Mucosa of rectum (tissue), 2 donors: ENCODE data around the gene TMCO6.
"Not testable (repeated sequence)": the region's sequence is repeated elsewhere in the genome, so short reads cannot be mapped to it uniquely, and the experiment has no call there.

Experiments used
- H3K27ac ChIP-seq, 2 donors: one replicate each; pipeline ENCODE4 v1.7.0; 2013; ENCODE audit warnings: inconsistent platforms in 2 of 2, low read depth in 2 of 2, low read length in 2 of 2
- H3K27me3 ChIP-seq, 2 donors: one replicate each; pipeline ENCODE4 v1.7.0; 2013; ENCODE audit warnings: low read length in 2 of 2; ENCODE audit not compliant: control insufficient read depth in 2 of 2, insufficient read depth in 2 of 2
- H3K36me3 ChIP-seq, 2 donors: one replicate each; pipeline ENCODE4 v1.7.0; 2013; ENCODE audit warnings: low read length in 2 of 2; ENCODE audit not compliant: control insufficient read depth in 2 of 2, insufficient read depth in 2 of 2
- H3K4me1 ChIP-seq, 2 donors: one replicate each; pipeline ENCODE4 v1.7.0; 2013; ENCODE audit warnings: low read length in 2 of 2, mild to moderate bottlenecking in 1 of 2; ENCODE audit not compliant: control insufficient read depth in 2 of 2, insufficient read depth in 2 of 2
- H3K4me3 ChIP-seq, 2 donors: one replicate each; pipeline ENCODE4 v1.7.0; 2013; ENCODE audit warnings: low read length in 2 of 2
- H3K9ac ChIP-seq, 2 donors: one replicate each; pipeline ENCODE4 v1.7.0; 2013; ENCODE audit warnings: low read length in 2 of 2, low read depth in 1 of 2, mild to moderate bottlenecking in 1 of 2
- H3K9me3 ChIP-seq, 2 donors: one replicate each; pipeline ENCODE4 v1.7.0; 2013; ENCODE audit warnings: low read length in 2 of 2; ENCODE audit not compliant: control insufficient read depth in 2 of 2
- donor health status: healthy.
- donor health status: Normal muscosa, but diverticular disease.

Gene TMCO6

DNA sequence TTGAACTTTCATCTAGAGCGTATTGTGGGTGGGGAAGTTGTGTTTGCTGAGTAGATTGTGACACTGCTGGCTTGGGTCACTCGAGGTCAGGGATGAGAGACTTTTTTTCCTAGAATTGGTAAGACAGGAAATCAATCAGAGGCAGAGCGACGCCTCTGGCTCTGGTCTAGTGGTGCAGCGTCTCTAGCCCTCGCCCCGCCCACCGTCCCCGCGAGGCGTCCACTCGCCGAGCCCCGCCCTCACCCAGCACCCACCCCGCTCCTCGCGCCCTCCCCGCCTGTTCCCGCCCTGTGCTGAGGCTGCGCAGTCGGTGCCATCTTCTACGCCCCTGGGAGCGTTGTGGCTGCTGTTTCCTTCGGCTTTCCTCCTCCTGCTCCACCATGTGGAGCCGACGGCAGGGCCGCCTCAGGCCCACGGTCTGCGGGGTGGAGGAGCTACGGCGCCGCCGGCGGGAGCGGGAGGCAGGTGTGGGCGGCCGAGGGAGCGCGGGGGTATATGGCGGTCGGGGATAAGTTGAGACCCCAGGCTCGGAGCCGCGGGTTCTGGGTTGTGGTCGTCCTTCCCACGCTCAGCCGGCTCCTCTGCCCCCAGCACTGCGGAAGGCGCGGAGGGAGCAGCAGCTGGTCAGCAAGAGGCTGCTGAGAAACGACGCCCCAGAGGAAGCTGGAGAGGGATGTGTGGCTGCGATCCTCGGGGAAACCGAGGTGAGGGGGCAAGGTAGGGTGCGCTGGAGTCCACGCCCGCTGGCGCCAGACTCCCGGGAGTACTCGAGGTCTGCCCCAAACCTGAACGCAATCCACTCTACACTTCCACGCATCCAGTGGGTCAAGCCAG, at the start of gene TMCO6:
TSS of gene TMCO6 (plus strand) at position 304 of the 834 bp plus-strand sequence. CDS start at position 381, 77 bp downstream.
- peak within 1 kb of the TSS; percentile 82 to 93 for H3K9ac ChIP-seq
- H3K27me3 ChIP-seq = no peaks in the 10 kb centered on the region
- H3K36me3 ChIP-seq = peaks cover 16 to 24% of the 10 kb centered on the region in 2 donors
- peaks cover 3 to 4% of the 10 kb centered on the region in 2 donors for H3K4me1 ChIP-seq
- peak within 1 kb of the TSS; percentile 83 to 86 for H3K27ac ChIP-seq
- H3K4me3 ChIP-seq = peak within 1 kb of the TSS; percentile 88 to 93
- H3K9me3 ChIP-seq = no peaks in the 10 kb centered on the region

DNA sequence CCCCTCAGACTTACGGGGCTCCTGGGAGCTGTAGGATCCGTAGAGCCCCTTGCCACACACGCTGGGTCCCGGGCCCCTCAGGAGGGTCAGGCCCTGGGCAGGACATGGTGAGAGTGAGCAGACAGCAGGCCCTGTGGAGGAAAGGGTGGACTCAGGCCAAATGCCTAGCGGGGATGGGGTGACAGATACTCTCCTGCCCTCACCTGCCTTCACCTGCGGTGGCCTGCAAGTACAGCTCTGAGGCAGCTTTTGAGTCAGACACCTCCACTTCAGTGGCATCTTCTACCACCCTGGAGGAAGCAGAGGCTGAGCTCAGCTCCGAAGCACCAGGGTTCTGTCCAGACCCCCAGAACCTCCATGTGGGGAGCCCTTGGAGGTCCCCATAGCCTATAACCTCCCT, 48.4 kb upstream of the TMCO6 start:
- Histone ChIP-seq H3K36me3 (no peaks in the 10 kb centered on the region), H3K27me3 (no peaks in the 10 kb centered on the region), H3K4me3 (no peak overlapping the region), H3K4me1 (peaks cover 0 to 5% of the 10 kb centered on the region in 2 donors), H3K9me3 (no peaks in the 10 kb centered on the region), H3K27ac (no peak overlapping the region), H3K9ac (no peak overlapping the region)

DNA sequence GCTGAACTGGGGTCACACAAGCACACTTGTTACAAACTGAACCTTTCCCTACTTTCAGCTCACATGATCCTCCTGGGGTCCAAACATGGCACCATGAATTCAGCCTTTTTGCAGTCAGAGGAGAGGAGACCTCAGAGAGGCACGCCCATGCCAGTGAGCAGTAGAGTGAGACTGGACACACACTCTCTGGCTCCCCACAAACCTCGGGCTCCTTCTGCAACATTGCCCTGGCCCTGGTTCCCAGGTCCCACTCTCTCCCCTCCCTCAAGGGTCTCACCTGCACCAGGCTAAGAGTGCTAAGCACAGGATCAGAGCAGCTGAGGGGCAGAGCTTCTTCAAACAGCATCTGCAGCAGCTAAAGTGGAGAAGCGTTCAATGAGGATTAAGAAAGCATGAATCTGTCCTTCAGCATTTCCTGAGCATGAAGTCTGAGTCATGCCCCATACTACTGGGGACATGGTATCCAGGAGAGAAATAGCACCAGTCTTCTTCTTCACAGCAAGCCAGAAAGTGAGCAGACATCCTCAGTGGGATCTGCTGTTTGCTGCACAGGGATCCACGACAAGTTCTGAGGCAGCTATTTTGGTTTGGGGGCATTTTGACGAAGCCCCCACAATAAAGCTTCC, 47.4 kb upstream of the TMCO6 start:
- H3K4me3 ChIP-seq = no peak overlapping the region
- no peak overlapping the region for H3K27ac ChIP-seq
- peaks cover 3 to 9% of the 10 kb centered on the region in 2 donors for H3K4me1 ChIP-seq
- H3K9ac ChIP-seq = no peak overlapping the region
- no peaks in the 10 kb centered on the region for H3K36me3 ChIP-seq
- no peaks in the 10 kb centered on the region for H3K9me3 ChIP-seq
- no peaks in the 10 kb centered on the region for H3K27me3 ChIP-seq

DNA sequence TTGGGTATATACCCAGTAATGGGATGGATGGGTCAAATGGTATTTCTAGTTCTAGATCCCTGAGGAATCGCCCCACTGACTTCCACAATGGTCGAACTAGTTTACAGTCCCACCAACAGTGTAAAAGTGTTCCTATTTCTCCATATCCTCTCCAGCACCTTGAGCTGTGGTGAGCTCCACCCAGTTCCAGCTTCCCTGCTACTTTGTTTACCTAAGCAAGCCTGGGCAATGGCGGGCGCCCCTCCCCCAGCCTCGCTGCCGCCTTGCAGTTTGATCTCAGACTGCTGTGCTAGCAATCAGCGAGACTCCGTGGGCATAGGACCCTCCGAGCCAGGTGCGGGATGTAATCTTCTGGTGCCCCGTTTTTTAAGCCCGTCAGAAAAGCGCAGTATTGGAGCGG, 46.2 kb upstream of the TMCO6 start:
- not testable (repeated sequence) for H3K27ac ChIP-seq, H3K27me3 ChIP-seq, H3K36me3 ChIP-seq, H3K9me3 ChIP-seq, H3K9ac ChIP-seq, H3K4me1 ChIP-seq, H3K4me3 ChIP-seq

DNA sequence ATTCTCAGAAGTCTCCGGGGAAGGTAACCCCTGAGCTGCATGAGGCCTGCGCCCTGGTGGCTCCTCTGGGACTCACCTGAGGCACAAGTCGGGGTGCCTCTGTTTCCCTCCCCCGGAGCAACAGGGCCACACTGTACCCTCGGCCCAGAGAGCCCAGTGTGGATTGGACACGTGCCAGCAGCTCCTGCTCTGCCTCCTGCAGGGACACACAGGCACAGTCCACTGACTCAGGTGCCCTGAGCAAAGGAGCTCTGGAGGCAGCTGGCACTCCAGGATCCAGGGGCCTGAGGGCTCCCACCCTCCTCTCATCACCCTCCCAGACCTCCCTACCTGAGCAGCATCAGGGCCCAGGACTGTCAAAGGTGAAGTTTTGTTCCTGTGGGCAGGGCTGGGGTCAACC, 45.1 kb upstream of the TMCO6 start:
- H3K27me3 ChIP-seq = no peaks in the 10 kb centered on the region
- H3K4me3 ChIP-seq = no peak overlapping the region
- H3K9me3 ChIP-seq = no peaks in the 10 kb centered on the region
- no peak overlapping the region for H3K27ac ChIP-seq
- H3K9ac ChIP-seq = no peak overlapping the region
- peaks cover 3 to 8% of the 10 kb centered on the region in 2 donors for H3K4me1 ChIP-seq
- no peaks in the 10 kb centered on the region for H3K36me3 ChIP-seq

DNA sequence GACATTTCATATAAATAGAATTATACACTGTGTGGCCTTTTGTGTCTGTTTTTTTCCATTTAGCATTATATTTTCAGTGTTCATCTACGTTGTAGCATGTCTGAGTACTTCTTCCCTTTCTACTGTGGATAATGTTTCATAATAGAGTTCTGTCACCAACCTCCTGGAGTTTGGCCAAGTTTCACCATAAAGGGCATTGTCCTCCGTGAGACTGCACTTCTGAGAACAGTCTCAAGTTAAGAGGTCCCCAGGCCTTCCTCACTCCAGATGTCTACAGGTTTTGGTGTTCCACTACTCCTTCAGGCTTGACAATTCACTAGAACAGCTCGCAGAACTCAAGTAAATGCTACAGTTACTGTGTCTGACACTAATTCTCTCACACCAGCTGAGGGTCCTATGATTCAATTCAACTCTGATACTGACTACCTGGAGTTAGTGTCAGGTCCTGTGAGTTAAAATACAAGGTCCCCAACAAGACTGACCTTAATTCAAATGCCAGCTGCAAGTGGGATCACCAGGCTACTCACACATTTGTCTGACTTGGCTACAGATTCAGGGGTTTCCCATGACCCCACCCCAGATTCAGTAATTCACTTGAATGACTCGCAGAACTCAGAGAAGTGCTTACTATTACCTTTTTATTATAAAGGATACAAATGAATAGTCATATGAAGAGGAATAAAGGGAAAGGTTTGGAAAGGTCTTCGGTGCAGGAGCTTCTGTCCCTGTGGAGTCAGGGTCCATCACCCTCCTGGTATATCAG, 43.5 kb upstream of the TMCO6 start:
- Histone ChIP-seq H3K9me3 (no peaks in the 10 kb centered on the region), H3K4me3 (no peak overlapping the region), H3K27me3 (no peaks in the 10 kb centered on the region), H3K4me1 (peaks cover 3 to 11% of the 10 kb centered on the region in 2 donors), H3K9ac (no peak overlapping the region), H3K36me3 (no peaks in the 10 kb centered on the region), H3K27ac (peak overlapping the region in 1 of 2 donors; percentile 25)

DNA sequence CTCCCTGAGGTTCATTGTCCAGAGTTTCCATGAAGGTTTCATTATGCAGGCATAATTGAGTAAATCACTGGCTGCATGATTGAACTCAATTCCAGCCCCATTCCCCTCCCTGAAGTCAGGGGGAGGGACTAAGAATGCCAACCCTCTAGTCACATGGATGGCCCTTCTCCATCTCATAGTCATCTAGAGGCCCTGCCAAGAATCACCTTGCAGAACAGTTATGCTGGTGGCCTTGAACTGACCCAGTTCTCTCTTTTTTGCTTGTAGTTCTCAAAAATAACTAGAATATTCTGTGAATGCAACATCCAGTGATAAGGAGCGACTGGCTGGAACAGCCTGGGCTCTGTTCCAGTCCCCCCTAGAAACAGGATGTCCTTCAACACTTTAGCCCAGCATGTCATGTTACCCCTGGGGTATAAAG, 42.9 kb upstream of the TMCO6 start:
- Histone ChIP-seq H3K36me3 (no peaks in the 10 kb centered on the region), H3K9ac (no peak overlapping the region), H3K4me3 (no peak overlapping the region), H3K9me3 (no peaks in the 10 kb centered on the region), H3K4me1 (peaks cover 3 to 11% of the 10 kb centered on the region in 2 donors), H3K27ac (no peak overlapping the region), H3K27me3 (no peaks in the 10 kb centered on the region)

DNA sequence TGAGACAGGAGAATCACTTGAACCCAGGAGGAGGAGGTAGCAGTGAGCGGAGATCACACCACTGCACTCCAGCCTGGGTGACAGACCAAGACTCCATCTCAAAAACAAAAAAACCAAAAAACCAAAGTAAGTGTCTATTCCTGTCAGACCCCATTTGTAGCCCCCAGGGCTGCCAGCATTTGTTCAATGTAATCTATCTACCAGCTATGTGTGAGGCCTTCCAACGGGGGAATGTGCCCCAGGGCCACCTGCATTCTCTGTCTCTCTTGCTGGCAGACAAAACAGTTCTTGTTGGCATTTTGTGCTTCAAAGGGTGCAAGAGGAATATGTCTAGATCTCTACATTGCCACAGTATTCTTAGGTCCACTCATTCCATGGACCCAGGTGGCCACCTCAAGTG, 40.4 kb upstream of the TMCO6 start:
- no peaks in the 10 kb centered on the region for H3K27me3 ChIP-seq
- H3K9ac ChIP-seq = no peak overlapping the region
- no peaks in the 10 kb centered on the region for H3K9me3 ChIP-seq
- H3K4me1 ChIP-seq = peaks cover 3 to 11% of the 10 kb centered on the region in 2 donors
- H3K27ac ChIP-seq = no peak overlapping the region
- no peaks in the 10 kb centered on the region for H3K36me3 ChIP-seq
- no peak overlapping the region for H3K4me3 ChIP-seq

DNA sequence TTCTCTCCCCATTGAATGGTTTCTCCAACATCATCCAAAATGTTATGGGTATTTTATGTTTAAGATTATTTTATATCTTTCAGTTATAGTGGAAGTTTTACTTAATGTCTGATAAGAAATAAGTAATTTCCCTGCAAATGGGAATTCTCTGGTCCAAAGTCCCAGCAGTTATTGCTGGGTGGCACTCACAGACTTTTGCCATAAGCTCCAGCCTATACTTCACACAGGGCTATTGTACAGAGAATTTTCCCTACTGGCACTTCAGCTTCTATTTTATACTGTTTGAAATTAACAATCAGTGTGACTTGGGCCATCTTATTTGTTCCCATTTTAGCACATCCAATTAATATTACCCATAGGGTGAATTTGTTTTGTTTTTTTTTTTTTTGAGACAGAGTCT, 39.2 kb upstream of the TMCO6 start:
- Histone ChIP-seq H3K36me3 (no peaks in the 10 kb centered on the region), H3K27ac (peak overlapping the region in 1 of 2 donors; percentile 14), H3K9me3 (no peaks in the 10 kb centered on the region), H3K27me3 (no peaks in the 10 kb centered on the region), H3K4me1 (peaks cover 3 to 11% of the 10 kb centered on the region in 2 donors), H3K9ac (no peak overlapping the region), H3K4me3 (no peak overlapping the region)

DNA sequence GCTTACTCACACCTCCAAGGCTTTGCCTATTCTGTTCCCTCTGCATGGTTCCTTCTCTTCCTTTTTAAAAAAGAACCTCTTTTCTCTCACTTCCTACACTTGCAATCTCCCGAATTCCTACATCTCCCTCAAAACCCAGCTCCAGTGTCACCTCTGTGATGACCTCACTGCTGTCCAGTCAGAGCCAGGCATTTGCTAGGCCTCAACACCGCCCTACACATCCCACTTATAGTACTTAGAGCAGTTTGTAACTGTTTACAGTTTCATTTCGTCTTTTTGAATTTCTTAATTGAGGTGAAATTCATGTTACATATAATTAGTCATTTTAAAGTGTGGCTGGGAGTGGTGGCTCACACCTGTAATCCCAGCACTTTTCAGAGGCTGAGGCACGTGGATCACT, 37.1 kb upstream of the TMCO6 start:
- Histone ChIP-seq H3K4me1 (peaks cover 0 to 3% of the 10 kb centered on the region in 2 donors), H3K9me3 (no peaks in the 10 kb centered on the region), H3K27me3 (no peaks in the 10 kb centered on the region), H3K9ac (no peak overlapping the region), H3K4me3 (no peak overlapping the region), H3K27ac (peak overlapping the region in 1 of 2 donors; percentile 9), H3K36me3 (no peaks in the 10 kb centered on the region)
